GM12891 (cell line): ENCODE data around the gene FCN1.

Experiments
- DNase-seq: peaks from one replicate; pipeline ENCODE4 v3.0.0; 2011; ENCODE audit warnings: low spot score; ENCODE audit not compliant: insufficient read length
- FAIRE-seq: peaks from 2 replicates; lab custom pipeline; 2011; peaks lifted over from hg19 to GRCh38; lab: Jason Lieb, UNC
- PAX5 ChIP-seq: IDR thresholded peaks from 2 replicates; pipeline ENCODE4 v1.6.1; 2011; ENCODE audit warnings: low read length, moderate library complexity, mild to moderate bottlenecking; ENCODE audit not compliant: insufficient read depth, severe bottlenecking
- POLR2A ChIP-seq: IDR thresholded peaks from 2 replicates; pipeline ENCODE4 v1.6.1; 2011; ENCODE audit warnings: low read depth, low read length, control low read depth
- POLR2AphosphoS5 ChIP-seq: IDR thresholded peaks from 2 replicates; pipeline ENCODE4 v1.6.1; 2011; ENCODE audit warnings: low read depth, low read length, control low read depth
- POU2F2 ChIP-seq: IDR thresholded peaks from 2 replicates; pipeline ENCODE4 v1.6.1; 2011; ENCODE audit warnings: low read depth, mild to moderate bottlenecking, control low read depth, low read length, moderate library complexity
- SPI1 ChIP-seq: IDR thresholded peaks from 2 replicates; pipeline ENCODE4 v1.6.1; 2011; ENCODE audit warnings: low read depth, low read length, control low read depth
- TAF1 ChIP-seq: IDR thresholded peaks from 2 replicates; pipeline ENCODE4 v1.6.1; 2011; ENCODE audit warnings: low read depth, low read length, control low read depth

Gene FCN1

GRCh38 chr9:134955156-134955555, 37.4 kb upstream of the FCN1 start:
- no peak for FAIRE-seq
- TF ChIP-seq POLR2AphosphoS5: no peak
- no peak for TF ChIP-seq SPI1
- TF ChIP-seq PAX5: no peak
- TF ChIP-seq POU2F2: no peak
- TF ChIP-seq TAF1: no peak
- TF ChIP-seq POLR2A: no peak
- DNase-seq: no peak

GRCh38 chr9:134951994-134952393, 34.3 kb upstream of the FCN1 start:
- DNase-seq (no peak), FAIRE-seq (no peak)
- TF ChIP-seq SPI1: no peak
- TF ChIP-seq POLR2A: no peak
- no peak for TF ChIP-seq POU2F2
- TF ChIP-seq PAX5: no peak
- TF ChIP-seq TAF1: no peak
- TF ChIP-seq POLR2AphosphoS5: no peak

DNA sequence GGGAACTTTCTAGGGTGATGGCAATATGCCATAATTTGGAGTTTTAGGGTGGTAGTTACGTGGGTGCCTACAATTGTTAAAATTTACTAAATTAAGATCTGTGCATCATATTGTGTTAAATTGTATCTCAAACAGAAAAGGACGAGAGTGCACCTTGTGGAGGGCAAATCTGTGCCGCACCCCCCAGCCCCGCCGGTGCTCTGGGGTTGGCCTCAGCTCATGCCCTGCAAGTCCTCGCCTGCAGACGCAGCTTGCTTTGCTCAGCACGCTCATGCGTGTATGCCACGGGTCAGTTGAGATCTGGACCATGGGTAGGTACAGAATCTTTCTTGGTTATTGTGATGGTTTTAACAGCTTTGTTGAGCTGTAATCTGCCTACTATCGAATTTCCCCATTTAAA, 33.7 kb upstream of the FCN1 start:
- DNase-seq: no peak
- no peak for TF ChIP-seq TAF1
- no peak for TF ChIP-seq POU2F2
- TF ChIP-seq PAX5: no peak
- no peak for TF ChIP-seq SPI1
- no peak for TF ChIP-seq POLR2AphosphoS5
- TF ChIP-seq POLR2A: no peak
- no peak for FAIRE-seq

DNA sequence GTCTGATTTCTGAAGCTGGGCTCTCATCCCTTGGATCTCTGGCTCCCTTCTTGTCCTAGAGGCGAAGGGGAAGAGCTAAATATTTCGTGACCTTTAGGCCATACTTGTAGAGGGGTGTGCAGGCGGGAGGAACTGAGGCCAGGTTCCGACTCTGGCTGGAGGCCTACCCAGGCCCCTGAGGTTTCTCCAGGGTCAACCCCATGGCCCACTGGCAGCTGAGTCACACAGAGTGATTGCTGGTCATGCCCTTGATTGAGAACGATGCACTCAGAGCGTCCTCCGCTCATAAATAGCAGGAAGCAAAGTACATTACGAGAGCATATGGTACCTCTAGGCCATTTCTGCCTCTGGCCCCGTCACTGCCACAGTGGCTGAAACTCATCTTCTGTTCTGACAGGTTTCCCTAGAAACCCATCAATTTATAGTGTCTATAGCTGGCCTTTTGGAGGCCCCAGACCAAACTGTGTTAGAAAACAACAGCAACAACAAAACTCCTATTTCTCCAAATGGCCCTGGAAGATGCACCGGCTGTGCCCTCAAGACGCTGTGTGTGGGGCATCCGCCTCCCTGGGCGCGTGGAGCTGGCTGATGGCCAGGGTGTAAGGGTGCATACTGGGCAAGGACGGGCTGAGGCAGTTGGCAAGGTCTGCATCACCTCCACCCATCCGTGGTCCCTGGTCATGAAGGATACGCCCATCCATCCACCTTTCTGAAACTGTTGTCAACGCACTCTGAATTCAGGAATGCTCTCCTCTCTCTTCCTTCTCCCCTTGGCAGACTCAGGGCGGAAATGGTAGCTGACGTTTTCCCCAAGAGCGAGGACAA, 32.9 kb upstream of the FCN1 start:
- DNase-seq: no peak
- TF ChIP-seq PAX5: no peak
- TF ChIP-seq POLR2AphosphoS5: no peak
- TF ChIP-seq TAF1: no peak
- no peak for TF ChIP-seq SPI1
- no peak for TF ChIP-seq POLR2A
- no peak for TF ChIP-seq POU2F2
- no peak for FAIRE-seq

DNA sequence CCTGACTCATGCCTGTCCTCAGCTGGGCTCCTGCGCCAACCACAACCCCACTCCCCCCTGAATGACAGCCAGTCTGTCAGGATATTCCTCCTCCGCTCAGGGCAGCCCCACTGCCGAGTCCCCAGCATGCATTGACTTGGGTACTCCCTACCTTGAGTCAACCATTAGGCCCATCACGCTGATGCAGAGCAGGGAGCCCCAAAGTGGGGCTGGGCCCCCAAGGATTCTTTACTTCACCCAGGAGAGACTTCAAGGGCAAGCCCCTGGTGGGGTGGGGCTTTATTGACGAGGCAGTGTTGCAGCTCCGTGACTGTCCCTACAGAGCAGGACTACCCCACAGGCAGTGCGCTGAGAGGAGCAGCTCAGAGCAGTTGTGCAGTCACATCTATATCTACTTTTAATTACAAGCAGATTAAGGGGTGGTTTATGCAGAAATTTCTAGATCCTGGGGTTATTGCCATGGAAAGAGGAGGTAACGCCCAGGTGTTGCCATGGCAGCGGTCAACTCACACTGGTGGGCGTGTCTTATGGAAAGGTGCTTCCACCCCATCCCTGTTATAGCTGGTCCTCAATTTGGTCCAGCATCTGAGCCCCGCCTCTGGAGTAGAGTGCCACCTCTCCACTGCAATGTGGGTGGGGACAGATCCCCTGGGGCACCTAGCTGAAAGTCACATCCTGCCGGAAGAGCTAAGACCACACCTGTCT, 32.1 kb upstream of the FCN1 start:
- TF ChIP-seq SPI1 (no peak), POU2F2 (no peak), POLR2A (no peak)
- DNase-seq: no peak
- FAIRE-seq: no peak

GRCh38 chr9:134948149-134948548, 30.4 kb upstream of the FCN1 start:
- FAIRE-seq: no peak
- DNase-seq: no peak

GRCh38 chr9:134947265-134947955, 29.7 kb upstream of the FCN1 start:
- FAIRE-seq: no peak

More at GRCh38 chr9:134948149-134948548, 30.4 kb upstream of the FCN1 start:
- TF ChIP-seq POU2F2 (no peak), SPI1 (no peak), PAX5 (no peak), POLR2AphosphoS5 (no peak), POLR2A (no peak), TAF1 (no peak)

GRCh38 chr9:134946663-134947062, 29.0 kb upstream of the FCN1 start:
- FAIRE-seq (peak; percentile 85), DNase-seq (no peak)
- TF ChIP-seq TAF1: no peak
- TF ChIP-seq POLR2A: no peak
- no peak for TF ChIP-seq POU2F2
- TF ChIP-seq SPI1: no peak
- TF ChIP-seq PAX5: no peak
- no peak for TF ChIP-seq POLR2AphosphoS5

More at GRCh38 chr9:134947265-134947955, 29.7 kb upstream of the FCN1 start:
- TF ChIP-seq TAF1 (no peak), PAX5 (no peak), POLR2AphosphoS5 (no peak), POU2F2 (no peak), POLR2A (no peak), SPI1 (no peak)
- DNase-seq: no peak

DNA sequence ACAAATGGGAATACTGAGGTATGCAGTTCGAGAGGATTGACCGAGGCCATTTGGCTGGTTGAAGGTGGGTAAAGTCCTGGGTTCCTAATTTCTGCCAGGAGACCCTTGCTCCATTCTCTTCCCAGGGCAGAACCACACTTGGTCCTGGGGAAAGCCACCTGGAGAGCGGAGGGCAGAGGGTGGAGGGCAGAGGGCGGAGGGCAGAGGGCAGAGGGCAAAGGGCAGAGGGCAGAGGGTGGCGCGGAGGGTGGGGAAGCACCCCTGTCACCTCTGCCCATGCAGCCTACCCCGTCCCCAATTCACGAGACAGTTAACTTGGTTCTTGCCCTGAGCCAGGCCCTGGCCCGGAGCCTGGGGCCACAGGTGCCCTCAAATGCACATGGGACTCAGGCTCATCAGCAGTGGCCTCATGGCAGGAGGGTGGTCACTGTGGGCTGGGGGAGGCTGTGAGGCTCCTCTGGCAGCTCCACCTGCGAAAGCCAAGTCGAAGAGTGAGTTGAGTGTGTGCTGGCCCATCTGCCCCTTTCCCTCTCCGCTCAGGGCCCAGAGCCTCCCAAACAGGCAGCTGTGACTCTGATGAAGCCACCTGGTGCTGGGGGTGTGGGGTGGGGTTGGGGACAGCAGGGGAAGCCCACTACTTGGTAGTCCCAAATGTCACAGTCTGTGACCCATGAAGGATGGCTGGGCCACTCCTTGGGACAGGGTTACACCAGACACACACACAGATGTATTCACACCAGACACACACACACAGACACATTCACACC, 28.0 kb upstream of the FCN1 start:
- no peak for DNase-seq
- FAIRE-seq: no peak
- TF ChIP-seq PAX5: no peak
- TF ChIP-seq SPI1: no peak
- TF ChIP-seq TAF1: no peak
- no peak for TF ChIP-seq POU2F2
- no peak for TF ChIP-seq POLR2A

GRCh38 chr9:134944916-134945315, 27.2 kb upstream of the FCN1 start:
- FAIRE-seq (no peak), DNase-seq (no peak)
- no peak for TF ChIP-seq POU2F2
- TF ChIP-seq POLR2AphosphoS5: no peak
- TF ChIP-seq PAX5: no peak
- no peak for TF ChIP-seq SPI1
- TF ChIP-seq POLR2A: no peak
- no peak for TF ChIP-seq TAF1
